H54 (cell line): ENCODE results near the gene RIPOR3.
"Not testable (repeated sequence)": the region's sequence is repeated elsewhere in the genome, so short reads cannot be mapped to it uniquely, and the experiment has no call there.

Experiments used
- DNase-seq: peaks from one replicate; pipeline ENCODE4 v3.0.0; 2011; ENCODE audit warnings: low spot score, mixed read lengths; ENCODE audit not compliant: insufficient read length
- FAIRE-seq: peaks from 3 replicates; lab custom pipeline; 2011; peaks lifted over from hg19 to GRCh38; lab: Jason Lieb, UNC
- POLR2A ChIP-seq: IDR thresholded peaks from 2 replicates; pipeline ENCODE4 v1.6.1; 2011; ENCODE audit warnings: low read depth, mild to moderate bottlenecking, low read length

The RIPOR3 gene

DNA sequence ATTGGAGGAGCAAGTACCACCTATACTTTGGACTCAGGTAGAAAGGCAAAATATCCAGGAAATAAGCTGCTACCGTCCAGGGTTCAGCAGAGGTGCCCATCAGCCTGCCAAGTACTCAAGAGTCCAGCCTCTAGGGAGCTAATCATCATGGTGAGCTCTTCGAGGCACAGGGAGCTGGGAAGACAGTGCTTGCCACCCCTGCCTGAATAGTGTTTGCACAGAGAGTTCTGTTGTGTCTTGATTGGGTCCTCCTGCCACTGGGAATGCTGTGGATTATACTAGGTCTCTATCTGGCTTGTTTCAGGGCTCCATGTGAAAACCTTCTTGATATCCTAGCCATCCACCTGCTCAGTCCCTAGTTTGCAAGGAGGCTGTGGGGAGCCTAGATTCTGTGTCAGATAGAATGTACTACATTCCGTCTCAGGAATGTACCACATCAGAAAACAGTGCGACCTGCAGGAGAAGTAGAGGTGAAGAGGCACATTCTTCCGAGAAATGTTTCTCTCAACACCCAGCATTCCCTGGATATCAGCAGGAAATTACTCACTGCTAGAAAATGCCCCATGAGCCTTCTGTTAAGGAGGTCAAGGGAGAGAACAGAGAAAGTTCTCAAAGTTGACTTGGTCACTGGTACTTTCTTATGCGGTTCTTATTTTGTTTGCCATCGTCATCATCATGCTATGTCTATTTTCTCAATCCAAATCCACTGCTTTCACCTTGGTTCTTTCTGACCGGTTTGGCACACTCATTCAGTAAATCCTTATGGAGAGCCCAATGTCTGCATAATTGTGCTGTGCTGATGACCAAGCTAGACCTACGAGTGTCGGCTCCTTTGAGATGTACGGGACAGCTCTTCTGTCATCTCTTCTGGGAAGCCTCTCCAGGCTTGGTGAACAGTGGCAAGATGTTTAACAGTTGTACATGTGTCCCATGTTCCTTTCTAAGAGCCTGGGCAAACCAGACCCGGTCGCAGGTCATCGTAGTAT is 150.4 kb downstream of the RIPOR3 start:
- no peak for TF ChIP-seq POLR2A
- FAIRE-seq: peak; percentile 90
- DNase-seq: peak; percentile 51

DNA sequence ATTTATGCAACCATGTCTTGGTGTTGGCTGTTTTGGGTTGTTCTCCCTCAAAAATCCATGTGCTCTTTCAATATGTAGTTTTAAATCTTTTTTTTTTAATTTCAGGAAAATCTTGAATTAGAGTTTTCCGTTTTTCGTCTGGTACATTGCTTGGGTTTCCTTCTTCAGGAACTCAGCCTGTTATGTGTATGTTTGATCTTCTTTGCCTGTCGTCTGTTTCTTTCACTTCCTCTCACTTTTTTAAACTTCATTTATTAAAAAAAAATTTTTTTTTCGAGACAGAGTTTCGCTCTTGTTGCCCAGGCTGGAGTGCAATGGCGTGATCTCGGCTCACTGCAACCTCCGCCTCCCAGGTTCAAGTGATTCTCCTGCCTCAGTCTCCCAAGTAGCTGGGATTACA is 151.5 kb downstream of the RIPOR3 start:
- DNase-seq, FAIRE-seq: not testable (repeated sequence)

DNA sequence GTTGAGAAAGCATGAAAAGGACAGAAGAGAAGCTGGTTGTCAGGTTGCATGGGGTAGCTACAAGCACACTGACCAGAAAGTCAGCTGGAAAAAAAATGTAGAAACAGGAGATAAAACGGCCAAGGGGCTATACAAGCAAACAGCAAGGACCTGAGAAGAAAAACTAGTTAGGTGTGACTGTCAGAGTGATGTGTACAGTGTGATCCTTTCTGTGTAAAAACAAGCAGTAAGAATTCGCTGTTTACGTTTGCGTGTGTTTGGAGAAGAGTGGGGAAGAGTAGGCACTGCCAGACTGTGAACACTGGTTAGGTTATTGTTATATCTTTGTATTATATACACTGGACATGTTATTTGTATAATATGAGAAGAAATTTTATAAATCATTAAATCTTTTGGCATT is 153.1 kb downstream of the RIPOR3 start:
- TF ChIP-seq POLR2A: no peak
- DNase-seq: no peak
- FAIRE-seq: no peak

DNA sequence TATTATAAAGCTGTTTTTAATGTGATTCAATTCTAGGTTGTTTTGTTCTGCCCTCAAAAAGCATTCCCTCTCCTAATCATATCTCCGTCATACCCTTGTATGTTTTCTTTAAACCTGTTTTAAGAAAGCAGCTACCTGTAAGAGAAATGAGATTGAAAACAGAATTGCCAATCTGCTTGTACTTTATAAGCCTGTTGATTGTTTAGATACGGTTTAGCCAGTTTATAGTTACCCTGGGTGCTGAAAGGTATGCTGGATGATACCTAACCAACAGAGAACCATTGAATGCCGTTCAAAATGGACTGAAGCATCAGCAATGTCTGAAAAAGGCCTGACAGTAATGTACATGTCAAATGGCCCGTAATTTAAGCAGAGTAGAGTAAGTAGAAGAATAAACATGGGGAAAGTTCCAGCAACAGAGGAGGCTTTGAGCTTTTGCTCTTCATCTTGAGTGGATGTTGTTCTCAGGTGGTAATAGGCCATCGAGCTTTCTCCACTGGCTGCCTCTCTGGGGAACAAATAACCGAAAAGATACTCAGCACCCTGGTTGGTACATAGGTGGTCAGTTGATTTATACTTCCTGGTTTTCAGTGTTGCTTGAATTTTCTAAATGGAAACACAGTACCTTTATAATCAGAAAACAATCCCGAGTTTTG is 153.7 kb downstream of the RIPOR3 start:
- TF ChIP-seq POLR2A: no peak

DNA sequence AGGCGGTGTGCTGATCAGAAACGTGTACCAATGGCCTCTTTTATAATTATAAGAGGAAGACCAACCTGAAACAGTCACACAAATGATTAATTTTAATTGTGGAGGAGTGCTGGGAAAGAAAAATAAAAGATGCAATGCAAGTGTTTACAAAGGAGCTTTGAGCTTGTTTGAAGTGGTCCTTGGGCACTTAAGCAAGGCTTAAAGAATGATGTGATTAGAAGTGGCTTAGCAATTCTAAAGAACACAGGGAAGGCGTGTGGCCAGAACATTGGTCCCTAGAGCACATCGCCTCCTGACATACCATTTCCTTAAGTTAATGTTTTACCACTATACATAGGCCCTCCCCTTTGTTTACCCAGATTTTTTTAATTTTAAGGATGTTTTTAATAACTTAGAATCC is 155.0 kb downstream of the RIPOR3 start:
- no peak for TF ChIP-seq POLR2A
- no peak for DNase-seq
- no peak for FAIRE-seq

More for the DNA sequence above, 153.7 kb downstream of the RIPOR3 start:
- no peak for FAIRE-seq
- no peak for DNase-seq
